D721Med (cell line): Measurements from ENCODE around the gene PSMG4.

Experiments
- DNase-seq: peaks from one replicate; pipeline ENCODE4 v3.0.0; 2011; ENCODE audit warnings: low spot score; ENCODE audit not compliant: insufficient read length
- FAIRE-seq: peaks from 2 replicates; lab custom pipeline; 2011; peaks lifted over from hg19 to GRCh38; lab: Jason Lieb, UNC
- CTCF ChIP-seq: IDR thresholded peaks from 2 replicates; pipeline ENCODE4 v1.5.1; 2012; ENCODE audit warnings: mild to moderate bottlenecking, control low read depth; ENCODE audit not compliant: insufficient read depth; ENCODE audit errors: missing control alignments

The PSMG4 gene

GRCh38 chr6:3214898-3215297, 43.8 kb upstream of the PSMG4 start:
- DNase-seq (no peak), FAIRE-seq (no peak)
- TF ChIP-seq CTCF = no peak

GRCh38 chr6:3217286-3217685, 41.5 kb upstream of the PSMG4 start:
- FAIRE-seq (no peak), DNase-seq (no peak)
- no peak for TF ChIP-seq CTCF

GRCh38 chr6:3218266-3218665, 40.5 kb upstream of the PSMG4 start:
- DNase-seq (no peak), FAIRE-seq (no peak)
- TF ChIP-seq CTCF = no peak

- DNase-seq = no peak
- no peak for TF ChIP-seq CTCF
- FAIRE-seq = no peak
Measured at GRCh38 chr6:3220366-3220765, 38.4 kb upstream of the PSMG4 start.

GRCh38 chr6:3221578-3221977, 37.2 kb upstream of the PSMG4 start:
- DNase-seq (no peak), FAIRE-seq (no peak)
- TF ChIP-seq CTCF = no peak

- no peak for TF ChIP-seq CTCF
- FAIRE-seq = no peak
- no peak for DNase-seq
Measured at GRCh38 chr6:3222506-3223038, 36.2 kb upstream of the PSMG4 start.

GRCh38 chr6:3226042-3226441, 32.7 kb upstream of the PSMG4 start:
- TF ChIP-seq CTCF = no peak
- FAIRE-seq (no peak), DNase-seq (no peak)
